GM12801 (cell line): ENCODE data around the gene NPIPA5.
"Not testable (repeated sequence)": the region's sequence is repeated elsewhere in the genome, so short reads cannot be mapped to it uniquely, and the experiment has no call there.

Experiments used
- CTCF ChIP-seq: IDR thresholded peaks from one replicate; pipeline ENCODE4 v1.5.1; 2011; ENCODE audit warnings: control low read depth; ENCODE audit not compliant: insufficient read length; ENCODE audit errors: extremely low read depth

Gene NPIPA5

DNA sequence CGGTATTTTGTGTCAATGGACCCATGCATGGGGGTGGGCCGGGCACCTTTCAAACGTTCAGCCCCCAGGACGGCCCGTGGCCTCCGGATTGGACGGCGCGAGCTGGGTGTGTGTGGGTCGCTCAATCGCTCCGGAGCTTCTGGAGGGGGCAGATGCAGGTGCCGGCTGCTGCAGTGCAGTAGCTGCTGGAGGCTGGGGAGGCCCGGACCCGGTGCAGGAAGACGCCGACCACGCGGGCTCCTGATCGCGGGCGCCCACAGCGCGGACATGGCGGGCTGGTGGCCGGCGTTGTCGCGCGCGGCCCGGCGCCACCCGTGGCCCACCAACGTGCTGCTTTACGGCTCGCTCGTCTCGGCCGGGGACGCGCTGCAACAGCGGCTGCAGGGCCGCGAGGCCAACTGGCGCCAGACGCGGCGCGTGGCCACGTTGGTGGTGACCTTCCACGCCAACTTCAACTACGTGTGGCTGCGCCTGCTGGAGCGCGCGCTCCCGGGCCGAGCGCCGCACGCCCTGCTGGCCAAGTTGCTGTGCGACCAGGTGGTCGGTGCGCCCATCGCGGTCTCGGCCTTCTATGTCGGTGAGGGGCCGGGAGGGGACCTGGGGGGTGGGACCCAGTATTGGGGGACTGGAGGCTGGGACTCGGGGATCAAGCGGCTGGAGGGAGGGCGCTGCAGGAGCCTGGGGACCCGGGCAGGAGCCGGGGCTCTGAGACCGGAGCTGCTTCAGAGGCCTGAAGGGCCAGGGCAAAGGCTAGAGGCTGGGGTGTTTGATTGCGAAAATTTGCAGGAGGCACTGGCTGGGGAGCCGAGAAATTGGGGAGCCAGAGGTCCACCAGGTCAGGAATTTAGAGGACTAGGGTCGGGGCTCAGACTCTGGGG is 17.8 kb upstream of the NPIPA5 start, which contains the start of gene MPV17L:
TSS of gene MPV17L (plus strand) at position 124 of the 878 bp plus-strand sequence. CDS start at position 268, 144 bp downstream.
- TF ChIP-seq CTCF: not testable (repeated sequence)
